T-helper 22 cell (primary cell): ENCODE measurements around the gene TSHZ2.

ENCODE experiments used
- DNase-seq: peaks from one replicate; pipeline ENCODE4 v3.0.0-alpha.2; 2020; ENCODE audit warnings: low read depth

The TSHZ2 gene

GRCh38 chr20:53069132-53069531, 97.0 kb downstream of the TSHZ2 start:
- no peak for DNase-seq

GRCh38 chr20:53070224-53070623, 98.1 kb downstream of the TSHZ2 start:
- no peak for DNase-seq

GRCh38 chr20:53070706-53071392, 98.7 kb downstream of the TSHZ2 start:
- DNase-seq, result no peak

- DNase-seq, result no peak
Measured at GRCh38 chr20:53071833-53072232, 99.7 kb downstream of the TSHZ2 start.

- DNase-seq, result no peak
Measured at GRCh38 chr20:53072923-53073579, 100.9 kb downstream of the TSHZ2 start.

- no peak for DNase-seq
Measured at GRCh38 chr20:53073636-53074415, 101.7 kb downstream of the TSHZ2 start.

GRCh38 chr20:53074811-53075314, 102.7 kb downstream of the TSHZ2 start:
- no peak for DNase-seq

GRCh38 chr20:53076668-53077067, 104.5 kb downstream of the TSHZ2 start:
- no peak for DNase-seq

GRCh38 chr20:53077373-53078205, 105.4 kb downstream of the TSHZ2 start:
- DNase-seq, result no peak

GRCh38 chr20:53078761-53079160, 106.6 kb downstream of the TSHZ2 start:
- no peak for DNase-seq

- no peak for DNase-seq
Measured at GRCh38 chr20:53079261-53079691, 107.1 kb downstream of the TSHZ2 start.

GRCh38 chr20:53079828-53080686, 107.9 kb downstream of the TSHZ2 start:
- DNase-seq, result no peak

GRCh38 chr20:53080687-53080962, 108.5 kb downstream of the TSHZ2 start:
- no peak for DNase-seq

GRCh38 chr20:53080969-53081871, 109.1 kb downstream of the TSHZ2 start:
- no peak for DNase-seq

GRCh38 chr20:53081916-53082863, 110.0 kb downstream of the TSHZ2 start:
- no peak for DNase-seq

GRCh38 chr20:53083411-53083810, 111.3 kb downstream of the TSHZ2 start:
- DNase-seq, result no peak

GRCh38 chr20:53084408-53084997, 112.3 kb downstream of the TSHZ2 start:
- DNase-seq, result no peak

- DNase-seq, result no peak
Measured at GRCh38 chr20:53085720-53086119, 113.6 kb downstream of the TSHZ2 start.
